Endothelial cell (in vitro differentiated cells): ENCODE data around the gene ECE1. TPM values are rescaled to one million over a fixed set of nuclear protein-coding genes. Genes with fewer than 3 reads are reported as not detected.

Source experiments
- DNase-seq: peaks from one replicate; pipeline ENCODE4 v3.0.0; 2021; ENCODE audit warnings: low spot score
- H3K27ac Mint-ChIP-seq: one replicate; pipeline ENCODE4 v1.8.0; 2021; ENCODE audit warnings: mixed read lengths, inconsistent platforms; ENCODE audit not compliant: unreplicated experiment
- H3K27me3 Mint-ChIP-seq: one replicate; pipeline ENCODE4 v1.8.0; 2021; ENCODE audit warnings: mild to moderate bottlenecking, moderate library complexity, mixed read lengths, inconsistent platforms; ENCODE audit not compliant: unreplicated experiment
- H3K36me3 Mint-ChIP-seq: one replicate; pipeline ENCODE4 v1.8.0; 2021; ENCODE audit warnings: mild to moderate bottlenecking, low read depth, mixed read lengths, inconsistent platforms; ENCODE audit not compliant: unreplicated experiment
- H3K4me1 Mint-ChIP-seq: one replicate; pipeline ENCODE4 v1.8.0; 2021; ENCODE audit warnings: mild to moderate bottlenecking, mixed read lengths, inconsistent platforms; ENCODE audit not compliant: unreplicated experiment
- H3K4me3 Mint-ChIP-seq: one replicate; pipeline ENCODE4 v1.8.0; 2021; ENCODE audit warnings: mild to moderate bottlenecking, mixed read lengths, inconsistent platforms; ENCODE audit not compliant: unreplicated experiment
- H3K9me3 Mint-ChIP-seq: one replicate; pipeline ENCODE4 v1.8.0; 2021; ENCODE audit warnings: mixed read lengths, inconsistent platforms; ENCODE audit not compliant: unreplicated experiment
- CTCF ChIP-seq: fragments of 200-600 bp; sonication (generic); IDR thresholded peaks from one replicate; pipeline ENCODE4 v1.5.0; 2021; ENCODE audit warnings: antibody characterized with exemption; ENCODE audit not compliant: unreplicated experiment
- total RNA-seq: library from RNA; stranded (reverse); fragmentation: NEBNext Ultra II Directional; extraction: Animal tissue kit (Norgen Biotek cat#: 25700); gene quantifications from one replicate; pipeline ENCODE4 v1.2.1, GENCODE V29; 2021; ENCODE audit not compliant: unreplicated experiment

The ECE1 gene
- total RNA-seq, 1 donor from 2014 or later, result 328 TPM

GRCh38 chr1:21257431-21258135 is 32.7 kb downstream of the ECE1 start:
- peak overlapping the region; percentile 9 for H3K27ac Mint-ChIP-seq
- H3K4me3 Mint-ChIP-seq, result no peak overlapping the region
- peaks cover 56% of the 10 kb centered on the region for H3K36me3 Mint-ChIP-seq

GRCh38 chr1:21256776-21257175 is 33.5 kb downstream of the ECE1 start:
- peaks cover 11% of the 10 kb centered on the region for H3K27me3 Mint-ChIP-seq
- H3K36me3 Mint-ChIP-seq, result peaks cover 62% of the 10 kb centered on the region
- no peak for TF ChIP-seq CTCF
- peak overlapping the region; percentile 59 for H3K4me3 Mint-ChIP-seq
- no peak for DNase-seq
- peak overlapping the region; percentile 67 for H3K27ac Mint-ChIP-seq
- H3K9me3 Mint-ChIP-seq, result no peaks in the 10 kb centered on the region
- peaks cover 28% of the 10 kb centered on the region for H3K4me1 Mint-ChIP-seq

More at GRCh38 chr1:21257431-21258135, 32.7 kb downstream of the ECE1 start:
- Mint-ChIP-seq H3K4me1 (peaks cover 35% of the 10 kb centered on the region), H3K27me3 (peaks cover 11% of the 10 kb centered on the region), H3K9me3 (no peaks in the 10 kb centered on the region)
- TF ChIP-seq CTCF, result no peak
- DNase-seq, result no peak

- no peak for DNase-seq
- Mint-ChIP-seq H3K4me3 (no peak overlapping the region), H3K9me3 (no peaks in the 10 kb centered on the region), H3K27me3 (peaks cover 6% of the 10 kb centered on the region), H3K4me1 (peaks cover 19% of the 10 kb centered on the region), H3K36me3 (peaks cover 56% of the 10 kb centered on the region), H3K27ac (no peak overlapping the region)
- TF ChIP-seq CTCF, result no peak
Measured at GRCh38 chr1:21255943-21256320, 34.3 kb downstream of the ECE1 start.

GRCh38 chr1:21255284-21255942 is 34.9 kb downstream of the ECE1 start:
- peaks cover 6% of the 10 kb centered on the region for H3K27me3 Mint-ChIP-seq
- TF ChIP-seq CTCF, result peak; percentile 69
- DNase-seq, result peak; percentile 89
- H3K4me1 Mint-ChIP-seq, result peaks cover 16% of the 10 kb centered on the region
- H3K36me3 Mint-ChIP-seq, result peaks cover 52% of the 10 kb centered on the region
- H3K4me3 Mint-ChIP-seq, result peak overlapping the region; percentile 85
- H3K9me3 Mint-ChIP-seq, result no peaks in the 10 kb centered on the region
- H3K27ac Mint-ChIP-seq, result peak overlapping the region; percentile 53
